ENCODE data around the gene ATP6V0C. TPM values are rescaled to one million over a fixed set of nuclear protein-coding genes. Genes with fewer than 3 reads are reported as not detected.
A peak's percentile ranks its signal among the peaks of the same experiment; 100 is the strongest.

The ATP6V0C gene
- total RNA-seq = 100 to 1,000 TPM; 122 to 161 (median 128) TPM
- 22.8 TPM for total RNA-seq (2013)
- 0.21 to 6.7 (median 1.2) reads per million in 29 experiments for total RNA-seq

- Mint-ChIP-seq H3K4me1 (peaks cover 50 to 57% (median 51%) of the 10 kb centered on the region in 3 donors), H3K36me3 (peaks cover 3% of the 10 kb centered on the region), H3K27me3 (no peaks in the 10 kb centered on the region), H3K9me3 (no peaks in the 10 kb centered on the region), H3K4me3 (peak within 1 kb of the TSS; percentile 87 to 92 (median 89)), H3K27ac (peak within 1 kb of the TSS; percentile 90 to 92)
- H3K27ac ChIP-seq (ENCODE audit: low read length) = peak within 1 kb of the TSS; percentile 89
- ChIA-PET CTCF (no interaction called here), POLR2A (interaction anchor here in 1 of 2 donors (0.8 kb wide), 1 partner anchor 549 kb away, joined by 4 read pairs; the partner anchor contains the start of gene RPS2)
- ATAC-seq (replicated peaks in 1 of 4) (peak; percentile 89 to 93 (median 90)), DNase-seq (peak; percentile 82 to 96 (median 88))
- H3K4me3 ChIP-seq (ENCODE audit: control insufficient read depth in 1 of 2, extremely low read depth in 1 of 2, low read length in 1 of 2) = peak within 1 kb of the TSS; percentile 87
- peaks cover 0 to 13% of the 10 kb centered on the region in 2 experiments for H3K27me3 ChIP-seq (replicated peaks in 1 of 2; ENCODE audit: control insufficient read depth in 2 of 2, extremely low read depth in 1 of 2, insufficient read depth in 2 of 2, low read length in 1 of 2)
- H3K4me1 ChIP-seq (ENCODE audit: control insufficient read depth in 1 of 2, extremely low read depth in 1 of 2, insufficient read depth in 2 of 2, low read length in 2 of 2) = peaks cover 22 to 52% of the 10 kb centered on the region in 2 experiments
- WGBS (ENCODE audit: insufficient coverage) = under 1% methylated on average over 107 of the region's 122 CpGs
- H3K36me3 ChIP-seq (ENCODE audit: control insufficient read depth in 2 of 2, extremely low read depth in 1 of 2, insufficient read depth in 1 of 2, low read length in 1 of 2) = peaks cover 0 to 4% of the 10 kb centered on the region in 2 donors
- no peaks in the 10 kb centered on the region for H3K9me3 ChIP-seq
These were observed at the start of gene ATP6V0C for GRCh38 chr16:2513405-2514332. Gene ATP6V0C, plus strand, starts transcription at chr16:2513952. Its CDS starts 152 bp downstream, at chr16:2514104.

- peaks cover 3 to 28% of the 10 kb centered on the region in 2 experiments for H3K4me1 ChIP-seq (ENCODE audit: control insufficient read depth in 1 of 2, extremely low read depth in 1 of 2, insufficient read depth in 2 of 2, low read length in 2 of 2)
- H3K27ac ChIP-seq (ENCODE audit: low read length) = no peak overlapping the region
- H3K4me1 Mint-ChIP-seq = peaks cover 5 to 11% (median 8%) of the 10 kb centered on the region in 3 donors
- 90% methylated on average over 8 of the region's 12 CpGs for WGBS (ENCODE audit: insufficient coverage)
- ChIA-PET POLR2A (interaction anchor here in 1 of 2 donors (0.6 to 0.7 kb wide), 2 partner anchors 41 to 511 kb away, joined by 5 to 7 read pairs; no protein-coding TSS in a partner anchor), CTCF (interaction anchor here in 1 of 2 donors (0.6 kb wide), 1 partner anchor 192 kb away, joined by 5 read pairs; no protein-coding TSS in a partner anchor)
- H3K36me3 ChIP-seq (ENCODE audit: control insufficient read depth in 2 of 2, extremely low read depth in 1 of 2, insufficient read depth in 1 of 2, low read length in 1 of 2) = no peaks in the 10 kb centered on the region
- H3K4me3 Mint-ChIP-seq = no peak overlapping the region
- H3K4me3 ChIP-seq (ENCODE audit: control insufficient read depth in 1 of 2, extremely low read depth in 1 of 2, low read length in 1 of 2) = no peak overlapping the region
- ATAC-seq (replicated peaks in 1 of 4) (no peak), DNase-seq (no peak)
- H3K27me3 Mint-ChIP-seq = peaks cover 4 to 9% of the 10 kb centered on the region in 2 donors
- H3K9me3 Mint-ChIP-seq = no peaks in the 10 kb centered on the region
- no peaks in the 10 kb centered on the region for H3K9me3 ChIP-seq
- H3K27ac Mint-ChIP-seq = no peak overlapping the region
- H3K27me3 ChIP-seq (replicated peaks in 1 of 2; ENCODE audit: control insufficient read depth in 2 of 2, extremely low read depth in 1 of 2, insufficient read depth in 2 of 2, low read length in 1 of 2) = peaks cover 0 to 32% of the 10 kb centered on the region in 2 experiments
- H3K36me3 Mint-ChIP-seq = no peaks in the 10 kb centered on the region
These were observed 49.4 kb upstream of the ATP6V0C start for GRCh38 chr16:2464333-2464732.

GRCh38 chr16:2465653-2466415 lies 47.9 kb upstream of the ATP6V0C start:
- no peak for ATAC-seq (replicated peaks in 1 of 4)
- 88% methylated on average over 11 of the region's 12 CpGs for WGBS (ENCODE audit: insufficient coverage)
- Histone ChIP-seq H3K36me3 (ENCODE audit: control insufficient read depth in 2 of 2, extremely low read depth in 1 of 2, insufficient read depth in 1 of 2, low read length in 1 of 2) (no peaks in the 10 kb centered on the region), H3K9me3 (no peaks in the 10 kb centered on the region), H3K4me3 (ENCODE audit: control insufficient read depth in 1 of 2, extremely low read depth in 1 of 2, low read length in 1 of 2) (no peak overlapping the region), H3K27me3 (replicated peaks in 1 of 2; ENCODE audit: control insufficient read depth in 2 of 2, extremely low read depth in 1 of 2, insufficient read depth in 2 of 2, low read length in 1 of 2) (peaks cover 3 to 47% of the 10 kb centered on the region in 2 experiments), H3K27ac (ENCODE audit: low read length) (no peak overlapping the region), H3K4me1 (ENCODE audit: control insufficient read depth in 1 of 2, extremely low read depth in 1 of 2, insufficient read depth in 2 of 2, low read length in 2 of 2) (peaks cover 2 to 23% of the 10 kb centered on the region in 2 experiments)
- ChIA-PET CTCF (no interaction called here), POLR2A (interaction anchor here in 1 of 2 donors (0.5 kb wide), 1 partner anchor 398 kb away, joined by 4 read pairs; no protein-coding TSS in a partner anchor)
- no peak for DNase-seq
- Mint-ChIP-seq H3K4me3 (no peak overlapping the region), H3K9me3 (no peaks in the 10 kb centered on the region), H3K36me3 (no peaks in the 10 kb centered on the region), H3K4me1 (peaks cover 4 to 16% (median 6%) of the 10 kb centered on the region in 3 donors), H3K27ac (no peak overlapping the region), H3K27me3 (peaks cover 14 to 23% of the 10 kb centered on the region in 2 donors)

GRCh38 chr16:2466667-2467527 lies 46.9 kb upstream of the ATP6V0C start:
- POLR2A ChIA-PET = no interaction called here

GRCh38 chr16:2467528-2468232 lies 46.1 kb upstream of the ATP6V0C start:
- Mint-ChIP-seq H3K36me3 (no peaks in the 10 kb centered on the region), H3K27me3 (peaks cover 14 to 29% of the 10 kb centered on the region in 2 donors), H3K27ac (no peak overlapping the region), H3K9me3 (no peaks in the 10 kb centered on the region), H3K4me3 (peak overlapping the region in 1 of 3 donors; percentile 55), H3K4me1 (peaks cover 4 to 16% (median 6%) of the 10 kb centered on the region in 3 donors)
- peak in 1 of 35 experiments; percentile 22 for DNase-seq
- Histone ChIP-seq H3K27me3 (replicated peaks in 1 of 2; ENCODE audit: control insufficient read depth in 2 of 2, extremely low read depth in 1 of 2, insufficient read depth in 2 of 2, low read length in 1 of 2) (peaks cover 3 to 57% of the 10 kb centered on the region in 2 experiments), H3K4me1 (ENCODE audit: control insufficient read depth in 1 of 2, extremely low read depth in 1 of 2, insufficient read depth in 2 of 2, low read length in 2 of 2) (peaks cover 2 to 36% of the 10 kb centered on the region in 2 experiments), H3K4me3 (ENCODE audit: control insufficient read depth in 1 of 2, extremely low read depth in 1 of 2, low read length in 1 of 2) (no peak overlapping the region), H3K36me3 (ENCODE audit: control insufficient read depth in 2 of 2, extremely low read depth in 1 of 2, insufficient read depth in 1 of 2, low read length in 1 of 2) (no peaks in the 10 kb centered on the region), H3K27ac (ENCODE audit: low read length) (no peak overlapping the region), H3K9me3 (no peaks in the 10 kb centered on the region)
- ATAC-seq (replicated peaks in 1 of 4) = peak in 3 of 4 experiments; percentile 10 to 42 (median 14)
- POLR2A ChIA-PET = interaction anchor here in 1 of 2 donors (0.5 kb wide), 1 partner anchor 67 kb away, joined by 10 read pairs; no protein-coding TSS in a partner anchor
- 2% methylated on average over 80 of the region's 80 CpGs for WGBS (ENCODE audit: insufficient coverage)
- CTCF ChIA-PET = interaction anchor here in 1 of 2 donors (0.7 kb wide), 1 partner anchor 8 kb away, joined by 7 read pairs; the partner anchor contains the start of gene TEDC2

More at GRCh38 chr16:2466667-2467527, 46.9 kb upstream of the ATP6V0C start:
- Mint-ChIP-seq H3K27me3 (peaks cover 14 to 25% of the 10 kb centered on the region in 2 donors), H3K4me3 (peak overlapping the region in 1 of 3 donors; percentile 36), H3K4me1 (peaks cover 4 to 16% (median 6%) of the 10 kb centered on the region in 3 donors), H3K9me3 (no peaks in the 10 kb centered on the region), H3K36me3 (no peaks in the 10 kb centered on the region), H3K27ac (no peak overlapping the region)
- H3K27ac ChIP-seq (ENCODE audit: low read length) = no peak overlapping the region
- H3K36me3 ChIP-seq (ENCODE audit: control insufficient read depth in 2 of 2, extremely low read depth in 1 of 2, insufficient read depth in 1 of 2, low read length in 1 of 2) = no peaks in the 10 kb centered on the region
- CTCF ChIA-PET = no interaction called here
- H3K27me3 ChIP-seq (replicated peaks in 1 of 2; ENCODE audit: control insufficient read depth in 2 of 2, extremely low read depth in 1 of 2, insufficient read depth in 2 of 2, low read length in 1 of 2) = peaks cover 3 to 51% of the 10 kb centered on the region in 2 experiments
- DNase-seq (no peak), ATAC-seq (replicated peaks in 1 of 4) (no peak)
- WGBS (ENCODE audit: insufficient coverage) = 64% methylated on average over 27 of the region's 29 CpGs
- no peaks in the 10 kb centered on the region for H3K9me3 ChIP-seq
- H3K4me3 ChIP-seq (ENCODE audit: control insufficient read depth in 1 of 2, extremely low read depth in 1 of 2, low read length in 1 of 2) = no peak overlapping the region
- peaks cover 2 to 30% of the 10 kb centered on the region in 2 experiments for H3K4me1 ChIP-seq (ENCODE audit: control insufficient read depth in 1 of 2, extremely low read depth in 1 of 2, insufficient read depth in 2 of 2, low read length in 2 of 2)

Measured in T-cell (primary cell).